ENCODE results near the gene NPIPB4. TPM values are rescaled to one million over a fixed set of nuclear protein-coding genes. Genes with fewer than 3 reads are reported as not detected.
"Not testable (repeated sequence)": the region's sequence is repeated elsewhere in the genome, so short reads cannot be mapped to it uniquely, and the experiment has no call there.

The NPIPB4 gene
- total RNA-seq, 1 donor from 2014 or later, result 149 TPM

GRCh38 chr16:21819617-21820016, 37.9 kb downstream of the NPIPB4 start:
- not testable (repeated sequence) for H3K4me1 Mint-ChIP-seq (ENCODE audit: low read depth); H3K27ac Mint-ChIP-seq; H3K27me3 Mint-ChIP-seq; H3K9me3 Mint-ChIP-seq (ENCODE audit: low read depth); H3K36me3 Mint-ChIP-seq (ENCODE audit: insufficient read depth); DNase-seq (ENCODE audit: low spot score, unreplicated experiment)
- peak overlapping the region; percentile 91 for H3K4me3 Mint-ChIP-seq (ENCODE audit: low read depth)

DNA sequence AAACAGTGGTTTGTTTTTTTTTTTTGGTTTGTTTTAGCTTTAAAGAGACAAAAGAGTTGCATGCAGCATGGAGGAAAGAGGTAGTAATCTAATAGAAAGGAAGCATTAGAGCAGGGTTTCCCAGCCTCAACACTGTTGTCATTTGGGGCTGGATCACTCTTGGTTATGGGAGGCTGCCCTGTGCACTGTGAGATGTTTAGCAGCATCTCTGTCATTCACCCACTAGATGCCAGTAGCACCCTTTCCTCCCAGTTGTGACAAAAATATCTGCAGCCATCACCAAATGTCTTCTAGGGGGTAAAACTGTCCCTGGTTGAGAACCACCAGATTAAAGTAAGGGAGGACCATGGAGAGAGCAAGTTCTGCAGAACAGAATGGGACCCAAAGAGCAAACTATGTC, 40.5 kb downstream of the NPIPB4 start:
- not testable (repeated sequence) for H3K27me3 Mint-ChIP-seq; H3K36me3 Mint-ChIP-seq (ENCODE audit: insufficient read depth); H3K27ac Mint-ChIP-seq; H3K4me1 Mint-ChIP-seq (ENCODE audit: low read depth); H3K4me3 Mint-ChIP-seq (ENCODE audit: low read depth); H3K9me3 Mint-ChIP-seq (ENCODE audit: low read depth); DNase-seq (ENCODE audit: low spot score, unreplicated experiment)

DNA sequence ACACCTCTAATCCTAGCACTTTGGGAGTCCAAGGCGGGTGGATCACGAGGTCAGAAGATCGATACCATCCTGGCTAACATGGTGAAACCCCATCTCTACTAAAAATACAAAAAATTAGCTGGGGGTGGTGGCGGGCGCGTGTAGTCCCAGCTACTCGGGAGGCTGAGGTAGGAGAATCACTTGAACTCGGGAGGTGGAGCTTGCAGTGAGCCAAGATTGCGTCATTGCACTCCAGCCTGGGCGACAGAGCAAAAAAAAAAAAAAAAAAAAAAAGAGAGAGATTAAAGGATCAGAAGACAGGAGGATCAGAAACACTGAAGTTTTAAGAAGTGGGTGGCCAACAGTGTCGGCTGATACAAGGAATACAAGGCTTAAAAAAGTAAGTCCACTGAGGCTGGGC, 41.9 kb downstream of the NPIPB4 start:
- DNase-seq (ENCODE audit: low spot score, unreplicated experiment); H3K27ac Mint-ChIP-seq; H3K9me3 Mint-ChIP-seq (ENCODE audit: low read depth); H3K4me1 Mint-ChIP-seq (ENCODE audit: low read depth); H3K4me3 Mint-ChIP-seq (ENCODE audit: low read depth); H3K27me3 Mint-ChIP-seq; H3K36me3 Mint-ChIP-seq (ENCODE audit: insufficient read depth): not testable (repeated sequence)

DNA sequence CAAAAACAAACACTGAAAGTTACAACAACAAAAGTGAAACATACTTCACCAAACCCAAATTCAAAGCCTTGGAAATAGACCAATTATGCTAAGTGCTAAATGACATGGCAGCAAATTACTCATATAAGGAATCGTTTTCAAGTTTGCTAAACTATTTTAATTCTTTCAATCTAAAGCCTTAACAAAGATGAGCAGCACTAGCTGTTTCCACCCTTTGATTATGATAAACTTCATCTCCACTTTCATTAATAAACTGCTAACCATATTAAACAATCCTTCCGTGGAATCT, 55.2 kb downstream of the NPIPB4 start:
- H3K27ac Mint-ChIP-seq; DNase-seq (ENCODE audit: low spot score, unreplicated experiment); H3K36me3 Mint-ChIP-seq (ENCODE audit: insufficient read depth); H3K27me3 Mint-ChIP-seq; H3K4me3 Mint-ChIP-seq (ENCODE audit: low read depth); H3K4me1 Mint-ChIP-seq (ENCODE audit: low read depth); H3K9me3 Mint-ChIP-seq (ENCODE audit: low read depth): not testable (repeated sequence)

GRCh38 chr16:21801538-21802374, 55.8 kb downstream of the NPIPB4 start:
- not testable (repeated sequence) for H3K9me3 Mint-ChIP-seq (ENCODE audit: low read depth); DNase-seq (ENCODE audit: low spot score, unreplicated experiment); H3K4me3 Mint-ChIP-seq (ENCODE audit: low read depth); H3K4me1 Mint-ChIP-seq (ENCODE audit: low read depth); H3K27ac Mint-ChIP-seq; H3K27me3 Mint-ChIP-seq; H3K36me3 Mint-ChIP-seq (ENCODE audit: insufficient read depth)
- TF ChIP-seq, protein P1, sequence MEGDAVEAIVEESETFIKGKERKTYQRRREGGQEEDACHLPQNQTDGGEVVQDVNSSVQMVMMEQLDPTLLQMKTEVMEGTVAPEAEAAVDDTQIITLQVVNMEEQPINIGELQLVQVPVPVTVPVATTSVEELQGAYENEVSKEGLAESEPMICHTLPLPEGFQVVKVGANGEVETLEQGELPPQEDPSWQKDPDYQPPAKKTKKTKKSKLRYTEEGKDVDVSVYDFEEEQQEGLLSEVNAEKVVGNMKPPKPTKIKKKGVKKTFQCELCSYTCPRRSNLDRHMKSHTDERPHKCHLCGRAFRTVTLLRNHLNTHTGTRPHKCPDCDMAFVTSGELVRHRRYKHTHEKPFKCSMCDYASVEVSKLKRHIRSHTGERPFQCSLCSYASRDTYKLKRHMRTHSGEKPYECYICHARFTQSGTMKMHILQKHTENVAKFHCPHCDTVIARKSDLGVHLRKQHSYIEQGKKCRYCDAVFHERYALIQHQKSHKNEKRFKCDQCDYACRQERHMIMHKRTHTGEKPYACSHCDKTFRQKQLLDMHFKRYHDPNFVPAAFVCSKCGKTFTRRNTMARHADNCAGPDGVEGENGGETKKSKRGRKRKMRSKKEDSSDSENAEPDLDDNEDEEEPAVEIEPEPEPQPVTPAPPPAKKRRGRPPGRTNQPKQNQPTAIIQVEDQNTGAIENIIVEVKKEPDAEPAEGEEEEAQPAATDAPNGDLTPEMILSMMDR (IDR thresholded peaks at IDR 0.05; ENCODE audit: unreplicated experiment), result peak; percentile 57

- not testable (repeated sequence) for H3K36me3 Mint-ChIP-seq (ENCODE audit: insufficient read depth); H3K27me3 Mint-ChIP-seq; H3K27ac Mint-ChIP-seq; H3K4me1 Mint-ChIP-seq (ENCODE audit: low read depth); DNase-seq (ENCODE audit: low spot score, unreplicated experiment); H3K4me3 Mint-ChIP-seq (ENCODE audit: low read depth); H3K9me3 Mint-ChIP-seq (ENCODE audit: low read depth)
These were observed 59.0 kb downstream of the NPIPB4 start for GRCh38 chr16:21798601-21799000.

GRCh38 chr16:21793310-21793709, 64.2 kb downstream of the NPIPB4 start:
- H3K27me3 Mint-ChIP-seq; H3K9me3 Mint-ChIP-seq (ENCODE audit: low read depth); H3K27ac Mint-ChIP-seq; DNase-seq (ENCODE audit: low spot score, unreplicated experiment); H3K36me3 Mint-ChIP-seq (ENCODE audit: insufficient read depth); H3K4me3 Mint-ChIP-seq (ENCODE audit: low read depth); H3K4me1 Mint-ChIP-seq (ENCODE audit: low read depth): not testable (repeated sequence)

GRCh38 chr16:21790506-21790905, 67.0 kb downstream of the NPIPB4 start:
- DNase-seq (ENCODE audit: low spot score, unreplicated experiment); H3K4me3 Mint-ChIP-seq (ENCODE audit: low read depth); H3K9me3 Mint-ChIP-seq (ENCODE audit: low read depth); H3K27ac Mint-ChIP-seq; H3K4me1 Mint-ChIP-seq (ENCODE audit: low read depth); H3K36me3 Mint-ChIP-seq (ENCODE audit: insufficient read depth); H3K27me3 Mint-ChIP-seq: not testable (repeated sequence)

Other genes with a start within 250 kb of the NPIPB4 start
- gene IGSF6, start 205.1 kb downstream of the NPIPB4 start, total RNA-seq, result not detected in 2 replicates
- 0.07 and 0.13 TPM in 2 replicates for gene OTOA, start 193.8 kb downstream of the NPIPB4 start, total RNA-seq
- gene UQCRC2, start 95.6 kb upstream of the NPIPB4 start, total RNA-seq, result 196 and 198 TPM in 2 replicates
- not detected in 2 replicates for gene PDZD9, start 143.4 kb upstream of the NPIPB4 start, total RNA-seq
- 14.8 and 15.7 TPM in 2 replicates for gene MOSMO, start 150.4 kb upstream of the NPIPB4 start, total RNA-seq
- gene VWA3A, start 234.8 kb upstream of the NPIPB4 start, total RNA-seq, result 0.98 and 1.5 TPM in 2 replicates